Coronary artery (tissue), 2 donors: Measurements from ENCODE around the gene TMEM41A.
A peak's percentile ranks its signal among the peaks of the same experiment; 100 is the strongest.

Experiments
- DNase-seq: peaks from one replicate; pipeline ENCODE4 v3.0.0-alpha.2; 2017; ENCODE audit warnings: low spot score
- H3K27ac ChIP-seq, 2 donors: fragments of 200-600 bp; sonication (generic); one replicate each; pipeline ENCODE4 v1.5.1; 2016 to 2019
- H3K4me3 ChIP-seq: fragments of 200-600 bp; sonication (generic); 2 replicates; pipeline ENCODE4 v1.5.1; 2016; ENCODE audit warnings: mild to moderate bottlenecking, moderate library complexity
- TF ChIP-seq, protein P1 (sequence below): fragments of 200-600 bp; sonication (generic); IDR thresholded peaks from one replicate; pipeline ENCODE4 v1.5.1; 2019; ENCODE audit warnings: antibody characterized with exemption

TMEM41A gene

DNA sequence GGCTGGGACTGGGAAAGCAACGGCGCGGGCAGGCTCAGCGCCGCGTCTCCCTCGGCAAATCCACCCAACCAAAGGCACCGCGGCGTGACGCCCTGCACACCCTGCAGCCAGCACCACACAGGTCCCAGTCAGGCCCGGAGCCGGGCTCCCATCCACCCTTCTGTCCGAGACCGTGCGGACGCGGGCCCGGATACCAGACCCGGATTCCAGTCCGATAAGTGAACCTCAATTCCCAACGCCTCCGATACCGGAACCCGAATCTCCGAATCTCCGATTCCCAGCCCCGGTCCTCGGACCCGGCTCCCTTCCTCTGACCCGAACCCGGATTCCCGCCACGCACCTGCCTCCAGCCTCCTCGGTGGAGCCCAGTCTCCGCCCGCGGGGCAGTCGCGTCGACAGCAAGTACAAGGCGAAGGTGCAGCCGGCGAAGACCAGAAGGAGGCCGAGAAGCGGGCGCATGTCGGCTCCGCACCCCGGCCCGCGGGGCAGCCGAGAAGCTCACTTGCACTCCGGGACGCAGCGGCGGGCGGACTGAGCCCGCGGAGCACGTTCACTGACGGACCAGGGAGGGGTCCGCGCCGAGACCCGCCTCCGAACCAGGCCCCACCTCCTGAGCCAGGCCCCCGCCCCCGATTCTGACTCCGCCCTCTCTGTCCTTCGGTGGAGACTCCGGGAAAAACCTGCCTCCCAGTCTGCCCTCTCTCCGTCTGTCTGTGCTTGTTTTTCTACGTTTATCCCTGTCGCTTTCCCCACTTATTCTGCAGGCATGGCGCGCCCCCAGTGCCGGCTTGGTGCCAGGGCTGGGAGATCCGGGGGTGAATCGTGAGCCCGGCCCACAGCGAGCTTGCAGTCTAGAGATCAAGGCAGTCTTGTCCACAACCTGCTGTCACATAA lies at the start of gene TMEM41A:
TSS of gene TMEM41A (minus strand) at position 533 of the 894 bp plus-strand sequence. CDS start at position 459, 74 bp downstream.
- TF ChIP-seq, protein P1, sequence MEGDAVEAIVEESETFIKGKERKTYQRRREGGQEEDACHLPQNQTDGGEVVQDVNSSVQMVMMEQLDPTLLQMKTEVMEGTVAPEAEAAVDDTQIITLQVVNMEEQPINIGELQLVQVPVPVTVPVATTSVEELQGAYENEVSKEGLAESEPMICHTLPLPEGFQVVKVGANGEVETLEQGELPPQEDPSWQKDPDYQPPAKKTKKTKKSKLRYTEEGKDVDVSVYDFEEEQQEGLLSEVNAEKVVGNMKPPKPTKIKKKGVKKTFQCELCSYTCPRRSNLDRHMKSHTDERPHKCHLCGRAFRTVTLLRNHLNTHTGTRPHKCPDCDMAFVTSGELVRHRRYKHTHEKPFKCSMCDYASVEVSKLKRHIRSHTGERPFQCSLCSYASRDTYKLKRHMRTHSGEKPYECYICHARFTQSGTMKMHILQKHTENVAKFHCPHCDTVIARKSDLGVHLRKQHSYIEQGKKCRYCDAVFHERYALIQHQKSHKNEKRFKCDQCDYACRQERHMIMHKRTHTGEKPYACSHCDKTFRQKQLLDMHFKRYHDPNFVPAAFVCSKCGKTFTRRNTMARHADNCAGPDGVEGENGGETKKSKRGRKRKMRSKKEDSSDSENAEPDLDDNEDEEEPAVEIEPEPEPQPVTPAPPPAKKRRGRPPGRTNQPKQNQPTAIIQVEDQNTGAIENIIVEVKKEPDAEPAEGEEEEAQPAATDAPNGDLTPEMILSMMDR, result no peak
- peak; percentile 94 for DNase-seq
- peak within 1 kb of the TSS; percentile 64 to 85 for H3K27ac ChIP-seq
- peak within 1 kb of the TSS; percentile 84 for H3K4me3 ChIP-seq

DNA sequence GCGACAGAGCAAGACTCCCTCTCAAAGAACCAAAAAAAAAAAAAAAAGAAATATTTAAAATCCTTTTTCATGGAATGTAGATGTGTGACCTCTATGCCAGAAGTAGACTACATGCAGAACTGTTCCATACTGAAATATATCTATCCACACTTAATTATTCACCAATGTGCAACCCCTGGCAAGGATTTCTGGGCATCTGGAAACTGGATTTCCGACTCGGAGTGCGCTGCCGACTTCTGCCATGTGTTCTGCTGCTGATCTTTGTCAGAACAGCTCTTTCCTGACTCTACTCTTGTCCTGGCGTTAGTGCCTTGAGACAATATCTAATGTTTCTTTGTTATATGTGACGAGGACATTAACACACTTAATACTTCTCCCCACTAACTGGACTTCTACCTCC lies 41.9 kb upstream of the TMEM41A start:
- H3K27ac ChIP-seq, result no peak overlapping the region
- TF ChIP-seq, protein P1, result no peak
- DNase-seq, result no peak

DNA sequence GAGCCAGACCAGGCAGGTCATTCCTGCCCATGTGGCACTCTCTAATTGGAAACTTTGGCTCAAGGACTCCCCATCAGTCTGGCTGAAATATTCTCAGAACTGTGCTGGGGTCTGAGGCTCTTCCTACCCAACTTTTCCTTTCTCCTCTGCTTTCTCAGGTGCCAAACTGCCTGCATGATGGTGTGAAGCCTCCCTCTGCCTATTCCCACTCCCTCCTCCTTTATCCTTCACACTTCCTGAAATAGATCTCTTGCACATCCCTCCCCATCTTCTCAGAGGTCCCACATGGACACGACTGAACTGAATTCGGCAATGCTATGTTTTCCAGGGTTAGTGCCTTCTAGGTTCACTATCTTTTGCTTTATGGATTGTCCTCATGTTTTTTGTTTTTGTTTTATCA lies 41.1 kb upstream of the TMEM41A start:
- TF ChIP-seq, protein P1, result no peak
- H3K27ac ChIP-seq, result no peak overlapping the region
- H3K4me3 ChIP-seq, result no peak overlapping the region
- no peak for DNase-seq

More for the DNA sequence above, 41.9 kb upstream of the TMEM41A start:
- no peak overlapping the region for H3K4me3 ChIP-seq

DNA sequence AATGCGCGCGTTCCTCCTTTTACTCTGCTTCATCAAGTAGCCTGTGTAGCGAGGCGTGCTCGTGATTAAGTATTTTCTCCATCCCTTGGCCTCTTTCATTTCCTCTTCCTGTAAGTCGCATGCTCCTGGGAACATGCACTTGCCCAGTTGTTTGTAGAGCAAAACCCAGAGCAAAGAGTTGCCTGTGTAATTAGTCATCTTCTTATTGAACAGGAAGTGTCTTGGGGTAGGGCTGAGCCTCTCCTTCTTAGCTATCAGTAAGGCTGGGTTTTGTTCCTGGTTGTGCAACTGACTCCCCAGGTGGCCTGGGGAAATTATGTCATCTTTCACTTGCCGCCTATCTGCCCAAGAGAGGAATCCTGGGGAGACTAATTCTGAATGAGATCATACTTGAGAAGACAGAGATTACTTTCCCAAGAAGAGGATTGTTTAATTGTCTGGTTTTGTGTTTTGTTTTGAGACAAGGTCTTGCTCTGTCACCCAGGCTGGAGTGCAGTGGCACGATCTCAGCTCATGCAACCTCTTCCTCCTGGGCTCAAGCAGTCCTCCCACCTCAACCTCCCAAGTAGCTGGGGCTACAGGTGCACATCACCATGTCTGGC lies 38.6 kb upstream of the TMEM41A start:
- DNase-seq, result no peak
- Histone ChIP-seq H3K27ac (peak overlapping the region in 1 of 2 donors; percentile 48), H3K4me3 (no peak overlapping the region)
- TF ChIP-seq, protein P1, result no peak

DNA sequence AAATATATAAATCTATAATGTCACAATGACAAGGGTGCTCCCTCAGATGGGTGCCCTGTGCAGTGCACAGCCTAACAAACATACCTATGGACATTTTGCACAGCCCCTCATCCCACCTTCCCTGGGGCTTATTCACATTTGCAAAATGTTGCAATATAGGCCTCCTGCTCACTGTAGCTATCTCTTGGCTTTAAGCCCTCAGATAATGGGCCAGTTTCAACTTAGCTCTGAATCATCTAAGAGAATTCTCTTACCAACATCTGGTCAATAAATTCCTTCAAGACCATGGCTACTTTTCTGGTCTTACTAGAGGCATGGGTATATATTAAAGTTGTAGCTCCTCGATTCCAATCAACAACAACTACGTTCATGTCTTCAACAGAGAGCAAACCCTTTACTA lies 35.7 kb upstream of the TMEM41A start:
- H3K27ac ChIP-seq, result no peak overlapping the region
- TF ChIP-seq, protein P1, result no peak
- H3K4me3 ChIP-seq, result no peak overlapping the region
- DNase-seq, result no peak

DNA sequence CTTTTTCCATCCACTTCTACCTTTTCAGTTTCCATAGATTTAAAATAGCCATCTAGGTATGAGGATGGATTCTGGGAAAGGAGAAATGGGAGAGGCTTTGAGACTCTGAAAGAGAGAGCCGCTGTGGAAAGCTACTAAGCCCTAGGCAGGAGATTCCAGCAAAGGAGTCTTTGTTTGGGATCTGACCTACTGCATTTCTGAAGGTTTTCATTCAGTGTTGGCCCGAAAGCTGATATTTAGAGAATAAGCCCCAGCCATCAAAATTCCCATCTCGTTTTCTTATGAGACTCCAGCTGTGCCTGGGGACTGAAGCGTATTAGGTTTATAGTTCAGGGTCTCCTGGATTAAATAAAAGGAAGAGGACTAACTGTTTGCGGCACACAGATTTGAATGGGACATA lies 34.1 kb upstream of the TMEM41A start:
- Histone ChIP-seq H3K27ac (no peak overlapping the region), H3K4me3 (no peak overlapping the region)
- TF ChIP-seq, protein P1, result no peak
- DNase-seq, result no peak
